Keratinocyte (primary cell): ENCODE results near the gene FAM174B.

Experiments used
- EZH2 ChIP-seq: IDR thresholded peaks from one replicate; pipeline ENCODE4 v1.6.1; 2012; ENCODE audit warnings: inconsistent platforms, mild to moderate bottlenecking, low read length, moderate library complexity
- TF ChIP-seq, protein P1 (sequence below), 3 experiments: IDR thresholded peaks in 1 of 3; conservative IDR thresholded peaks in 1 of 3; optimal IDR thresholded peaks in 1 of 3; 2 replicates in 2 of 3; 3 replicates in 1 of 3; pipeline versions ENCODE3 to v1.5.1; 2011; ENCODE audit warnings: low read length in 3 of 3, mild to moderate bottlenecking in 3 of 3, moderate library complexity in 2 of 3, control low read depth in 1 of 3, inconsistent platforms in 1 of 3; ENCODE audit not compliant: insufficient read depth in 2 of 3; ENCODE audit errors: extremely low read depth in 1 of 3

DNA sequence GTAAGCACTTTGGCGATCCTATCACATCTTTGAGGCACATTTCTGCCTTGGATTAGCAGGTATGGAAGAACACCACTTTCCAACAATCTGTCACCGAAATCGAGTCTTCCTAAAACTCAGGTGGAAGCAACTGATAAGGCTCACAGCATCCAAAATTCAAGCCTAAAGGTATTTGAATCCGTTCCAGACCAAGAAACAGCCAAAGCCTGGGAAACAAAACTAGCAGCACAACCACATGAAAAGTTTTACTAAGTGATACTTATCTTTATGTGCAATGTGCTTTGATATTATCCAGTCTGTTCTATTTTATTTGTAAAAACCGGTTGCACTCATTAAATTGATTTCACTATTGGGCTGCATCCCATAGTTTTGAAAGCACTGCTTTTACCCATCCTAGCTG is 40.5 kb upstream of the FAM174B start:
- TF ChIP-seq, protein P1, sequence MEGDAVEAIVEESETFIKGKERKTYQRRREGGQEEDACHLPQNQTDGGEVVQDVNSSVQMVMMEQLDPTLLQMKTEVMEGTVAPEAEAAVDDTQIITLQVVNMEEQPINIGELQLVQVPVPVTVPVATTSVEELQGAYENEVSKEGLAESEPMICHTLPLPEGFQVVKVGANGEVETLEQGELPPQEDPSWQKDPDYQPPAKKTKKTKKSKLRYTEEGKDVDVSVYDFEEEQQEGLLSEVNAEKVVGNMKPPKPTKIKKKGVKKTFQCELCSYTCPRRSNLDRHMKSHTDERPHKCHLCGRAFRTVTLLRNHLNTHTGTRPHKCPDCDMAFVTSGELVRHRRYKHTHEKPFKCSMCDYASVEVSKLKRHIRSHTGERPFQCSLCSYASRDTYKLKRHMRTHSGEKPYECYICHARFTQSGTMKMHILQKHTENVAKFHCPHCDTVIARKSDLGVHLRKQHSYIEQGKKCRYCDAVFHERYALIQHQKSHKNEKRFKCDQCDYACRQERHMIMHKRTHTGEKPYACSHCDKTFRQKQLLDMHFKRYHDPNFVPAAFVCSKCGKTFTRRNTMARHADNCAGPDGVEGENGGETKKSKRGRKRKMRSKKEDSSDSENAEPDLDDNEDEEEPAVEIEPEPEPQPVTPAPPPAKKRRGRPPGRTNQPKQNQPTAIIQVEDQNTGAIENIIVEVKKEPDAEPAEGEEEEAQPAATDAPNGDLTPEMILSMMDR (optimal IDR thresholded peaks at IDR 0.05 in 1 of 3, IDR thresholded peaks at IDR 0.05 in 1 of 3, conservative IDR thresholded peaks at IDR 0.05 in 1 of 3; ENCODE audit: extremely low read depth in 1 of 3, insufficient read depth in 2 of 3, low read length in 3 of 3) = no peak
- TF ChIP-seq EZH2 = no peak
